DND-41 (cell line): ENCODE measurements around the gene LMO4.

Source experiments
- ATAC-seq: fragments of 200-7000 bp; cut with Tn5 transposase; 3 replicates; pipeline ENCODE4 v1.9.1; 2021; ENCODE audit warnings: low read depth; ENCODE audit not compliant: insufficient read depth
- DNase-seq: peaks from one replicate; pipeline ENCODE4 v3.0.0-alpha.2; 2020
- H2AFZ ChIP-seq: 2 replicates; pipeline ENCODE4 v1.6.0; 2012; ENCODE audit warnings: low read depth, low read length
- H3K27ac ChIP-seq: 2 replicates; pipeline ENCODE4 v1.5.1; 2012; ENCODE audit warnings: low read length, inconsistent platforms
- H3K27me3 ChIP-seq: fragments of 200-600 bp; sonication (generic); 2 replicates; pipeline ENCODE4 v1.6.0; 2012; ENCODE audit warnings: low read length, mild to moderate bottlenecking, inconsistent platforms; ENCODE audit not compliant: insufficient read depth, poor library complexity
- H3K36me3 ChIP-seq: 2 replicates; pipeline ENCODE4 v1.5.1; 2012; ENCODE audit warnings: low read length, inconsistent platforms; ENCODE audit not compliant: insufficient read depth
- H3K4me1 ChIP-seq: 2 replicates; pipeline ENCODE4 v1.5.1; 2012; ENCODE audit warnings: mild to moderate bottlenecking, low read length; ENCODE audit not compliant: insufficient read depth
- H3K4me2 ChIP-seq: 2 replicates; pipeline ENCODE4 v1.6.0; 2012; ENCODE audit warnings: mild to moderate bottlenecking, moderate library complexity, low read length, inconsistent platforms; ENCODE audit not compliant: insufficient read depth
- H3K4me3 ChIP-seq, 2 experiments: fragments of 200-600 bp in 1 of 2; shearing (Covaris generic) in 1 of 2; 2 replicates each; pipeline ENCODE4 v1.5.1; 2012 to 2016; ENCODE audit warnings: inconsistent platforms in 2 of 2, low read length in 2 of 2, mild to moderate bottlenecking in 2 of 2, low read depth in 1 of 2, moderate library complexity in 1 of 2
- H3K79me2 ChIP-seq: 2 replicates; pipeline ENCODE4 v1.6.0; 2012; ENCODE audit warnings: low read length, inconsistent platforms; ENCODE audit not compliant: insufficient read depth
- H3K9ac ChIP-seq: 2 replicates; pipeline ENCODE4 v1.6.0; 2012; ENCODE audit warnings: low read depth, mild to moderate bottlenecking, inconsistent platforms, low read length, moderate library complexity
- H3K9me3 ChIP-seq: 2 replicates; pipeline ENCODE4 v1.5.1; 2012; ENCODE audit warnings: low read length, moderate library complexity, mild to moderate bottlenecking, inconsistent platforms; ENCODE audit not compliant: insufficient read depth, severe bottlenecking
- H4K20me1 ChIP-seq: 2 replicates; pipeline ENCODE4 v1.6.0; 2012; ENCODE audit warnings: low read length; ENCODE audit not compliant: insufficient read depth
- EZH2 ChIP-seq: IDR thresholded peaks from 3 replicates; pipeline ENCODE4 v1.6.1; 2012; ENCODE audit warnings: borderline replicate concordance, low read depth, mild to moderate bottlenecking, moderate library complexity, low read length, inconsistent platforms; ENCODE audit not compliant: severe bottlenecking
- TF ChIP-seq, protein P1 (sequence below): IDR thresholded peaks from 2 replicates; pipeline ENCODE4 v1.5.1; 2012; ENCODE audit warnings: borderline replicate concordance, low read length, moderate library complexity, mild to moderate bottlenecking; ENCODE audit not compliant: poor library complexity, severe bottlenecking; ENCODE audit errors: extremely low read depth

The LMO4 gene

DNA sequence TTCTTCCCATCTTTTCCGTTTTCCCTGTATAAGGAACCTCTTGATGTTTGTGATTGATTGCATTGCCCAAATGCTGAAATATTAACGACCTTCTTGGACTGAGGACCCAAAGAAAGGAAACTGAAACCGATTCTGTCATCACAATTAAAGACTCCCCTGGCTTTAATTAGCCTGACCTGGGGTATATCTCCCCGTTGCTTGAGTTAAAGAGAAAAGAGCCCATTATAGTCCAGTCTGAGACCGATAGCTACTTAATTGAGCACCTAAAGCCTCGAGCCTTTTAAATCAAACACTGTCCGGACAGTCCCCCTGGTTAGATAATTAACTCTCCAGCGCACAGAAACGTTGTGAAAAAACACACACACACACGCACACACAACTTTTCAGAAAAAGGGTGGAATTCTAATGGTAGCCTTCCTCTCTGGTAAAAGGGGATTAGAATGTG lies 8.0 kb downstream of the LMO4 start:
- peaks cover 33% of the 10 kb centered on the region for H3K36me3 ChIP-seq
- no peak overlapping the region for H3K4me3 ChIP-seq
- no peak for TF ChIP-seq EZH2
- TF ChIP-seq, protein P1, sequence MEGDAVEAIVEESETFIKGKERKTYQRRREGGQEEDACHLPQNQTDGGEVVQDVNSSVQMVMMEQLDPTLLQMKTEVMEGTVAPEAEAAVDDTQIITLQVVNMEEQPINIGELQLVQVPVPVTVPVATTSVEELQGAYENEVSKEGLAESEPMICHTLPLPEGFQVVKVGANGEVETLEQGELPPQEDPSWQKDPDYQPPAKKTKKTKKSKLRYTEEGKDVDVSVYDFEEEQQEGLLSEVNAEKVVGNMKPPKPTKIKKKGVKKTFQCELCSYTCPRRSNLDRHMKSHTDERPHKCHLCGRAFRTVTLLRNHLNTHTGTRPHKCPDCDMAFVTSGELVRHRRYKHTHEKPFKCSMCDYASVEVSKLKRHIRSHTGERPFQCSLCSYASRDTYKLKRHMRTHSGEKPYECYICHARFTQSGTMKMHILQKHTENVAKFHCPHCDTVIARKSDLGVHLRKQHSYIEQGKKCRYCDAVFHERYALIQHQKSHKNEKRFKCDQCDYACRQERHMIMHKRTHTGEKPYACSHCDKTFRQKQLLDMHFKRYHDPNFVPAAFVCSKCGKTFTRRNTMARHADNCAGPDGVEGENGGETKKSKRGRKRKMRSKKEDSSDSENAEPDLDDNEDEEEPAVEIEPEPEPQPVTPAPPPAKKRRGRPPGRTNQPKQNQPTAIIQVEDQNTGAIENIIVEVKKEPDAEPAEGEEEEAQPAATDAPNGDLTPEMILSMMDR = no peak
- DNase-seq (no peak), ATAC-seq (no peak)
- H3K9me3 ChIP-seq = no peaks in the 10 kb centered on the region
- no peak overlapping the region for H2AFZ ChIP-seq
- H4K20me1 ChIP-seq = peaks cover 23% of the 10 kb centered on the region
- peaks cover 18% of the 10 kb centered on the region; the same call in 1 of the 2 replicates for H3K79me2 ChIP-seq
- no peak overlapping the region for H3K9ac ChIP-seq
- no peak overlapping the region for H3K27ac ChIP-seq
- H3K27me3 ChIP-seq = peaks cover 4% of the 10 kb centered on the region
- no peak overlapping the region for H3K4me2 ChIP-seq
- peaks cover 9% of the 10 kb centered on the region for H3K4me1 ChIP-seq

DNA sequence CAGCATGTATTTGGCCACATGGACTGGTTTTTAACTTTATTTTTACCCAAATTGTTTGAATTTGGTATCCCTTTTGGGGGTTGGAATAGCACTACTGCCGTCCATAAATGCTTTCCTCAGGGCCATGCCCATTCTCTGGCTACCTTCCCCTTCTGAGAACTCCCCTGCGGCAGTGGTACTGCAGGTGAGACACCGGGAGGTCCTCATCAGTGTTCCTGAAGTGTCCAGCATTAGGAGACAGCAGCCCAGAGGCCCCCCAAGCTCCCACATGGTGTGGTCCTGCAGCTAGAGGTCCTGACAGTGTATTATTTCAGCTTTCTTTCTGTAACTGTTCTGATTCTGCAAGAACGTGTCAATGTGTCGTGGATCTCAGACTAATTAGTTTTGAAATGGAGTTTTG lies 8.9 kb downstream of the LMO4 start:
- H3K27me3 ChIP-seq = no peaks in the 10 kb centered on the region
- peaks cover 13% of the 10 kb centered on the region; the same call in 1 of the 2 replicates for H4K20me1 ChIP-seq
- H3K4me1 ChIP-seq = no peaks in the 10 kb centered on the region; the same call in 1 of the 2 replicates
- no peak overlapping the region for H3K4me2 ChIP-seq
- no peak overlapping the region for H3K4me3 ChIP-seq
- no peak for DNase-seq
- TF ChIP-seq EZH2 = no peak
- TF ChIP-seq, protein P1 = no peak
- H3K36me3 ChIP-seq = peaks cover 37% of the 10 kb centered on the region
- peaks cover 10% of the 10 kb centered on the region; the same call in 1 of the 2 replicates for H3K79me2 ChIP-seq
- H3K27ac ChIP-seq = no peak overlapping the region
- no peak overlapping the region for H3K9ac ChIP-seq
- no peak for ATAC-seq
- no peak overlapping the region for H2AFZ ChIP-seq
- H3K9me3 ChIP-seq = no peaks in the 10 kb centered on the region

DNA sequence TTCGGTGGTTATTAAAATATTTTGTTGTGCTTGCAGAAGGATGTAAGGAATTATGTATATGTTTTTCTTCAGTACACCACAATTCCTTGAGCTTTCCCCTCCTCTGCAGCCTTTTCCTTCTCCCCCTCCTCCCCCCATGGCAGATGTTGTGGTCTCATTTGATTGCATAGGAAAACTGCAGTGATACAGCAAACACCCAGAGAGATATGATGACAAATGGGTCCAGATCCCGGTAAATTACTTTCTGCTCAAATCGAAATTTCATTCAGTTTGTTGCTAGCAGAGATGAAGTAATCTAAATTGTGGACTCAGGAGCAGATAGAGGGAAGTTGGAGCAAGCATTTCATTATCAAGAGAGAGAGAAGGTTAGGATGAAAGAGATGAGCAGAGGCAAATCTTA lies 9.9 kb downstream of the LMO4 start:
- H4K20me1 ChIP-seq = peaks cover 10% of the 10 kb centered on the region; the same call in 1 of the 2 replicates
- no peak overlapping the region for H3K9ac ChIP-seq
- peaks cover 39% of the 10 kb centered on the region for H3K36me3 ChIP-seq
- peaks cover 10% of the 10 kb centered on the region; the same call in 1 of the 2 replicates for H3K79me2 ChIP-seq
- no peak for DNase-seq
- H3K27ac ChIP-seq = no peak overlapping the region
- no peaks in the 10 kb centered on the region for H3K4me1 ChIP-seq
- H3K27me3 ChIP-seq = no peaks in the 10 kb centered on the region
- H3K4me2 ChIP-seq = no peak overlapping the region
- no peak overlapping the region for H3K4me3 ChIP-seq
- no peak overlapping the region for H2AFZ ChIP-seq
- H3K9me3 ChIP-seq = no peaks in the 10 kb centered on the region
- ATAC-seq = no peak
- TF ChIP-seq, protein P1 = no peak
- TF ChIP-seq EZH2 = no peak

DNA sequence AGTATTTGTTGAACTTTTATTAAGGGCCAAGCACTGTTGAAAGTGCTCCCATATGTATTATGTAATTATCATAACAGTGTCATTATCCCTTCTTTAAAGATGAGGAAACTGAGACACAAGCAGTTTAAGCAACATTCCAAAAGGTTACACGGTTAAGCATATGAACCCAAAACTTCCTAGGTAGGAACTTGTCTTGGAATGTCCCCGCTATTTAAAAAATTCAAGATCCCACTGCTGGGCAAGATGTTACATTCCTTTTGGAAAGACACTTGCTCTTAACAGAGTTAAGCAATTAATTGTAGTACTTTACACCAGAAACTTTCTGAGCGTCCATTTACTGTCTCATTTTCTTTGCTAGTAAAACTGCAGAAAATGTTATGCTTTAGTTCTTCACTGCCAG lies 15.6 kb downstream of the LMO4 start:
- peaks cover 37% of the 10 kb centered on the region for H3K36me3 ChIP-seq
- ATAC-seq = no peak

More for the DNA sequence above, 15.6 kb downstream of the LMO4 start:
- Histone ChIP-seq H3K4me2 (no peak overlapping the region), H3K27me3 (no peaks in the 10 kb centered on the region), H3K79me2 (no peaks in the 10 kb centered on the region), H3K9ac (no peak overlapping the region), H3K9me3 (no peaks in the 10 kb centered on the region), H2AFZ (no peak overlapping the region), H3K27ac (no peak overlapping the region), H3K4me3 (no peak overlapping the region), H4K20me1 (no peaks in the 10 kb centered on the region), H3K4me1 (no peaks in the 10 kb centered on the region)
- DNase-seq = no peak
- TF ChIP-seq, protein P1 = no peak
- TF ChIP-seq EZH2 = no peak
